HG03135 (cell line): ENCODE results near the gene ACSM6.
"Not testable (repeated sequence)": the region's sequence is repeated elsewhere in the genome, so short reads cannot be mapped to it uniquely, and the experiment has no call there.

Experiments
- ATAC-seq: cut with Tn5 transposase; IDR thresholded peaks from one replicate; pipeline ENCODE4 v1.9.1; 2021; ENCODE audit warnings: mild to moderate bottlenecking, moderate library complexity; ENCODE audit not compliant: unreplicated experiment

The ACSM6 gene

GRCh38 chr10:95214369-95214768 lies 20.3 kb downstream of the ACSM6 start:
- no peak for ATAC-seq

GRCh38 chr10:95214793-95215192 lies 20.8 kb downstream of the ACSM6 start:
- ATAC-seq = peak; percentile 67

DNA sequence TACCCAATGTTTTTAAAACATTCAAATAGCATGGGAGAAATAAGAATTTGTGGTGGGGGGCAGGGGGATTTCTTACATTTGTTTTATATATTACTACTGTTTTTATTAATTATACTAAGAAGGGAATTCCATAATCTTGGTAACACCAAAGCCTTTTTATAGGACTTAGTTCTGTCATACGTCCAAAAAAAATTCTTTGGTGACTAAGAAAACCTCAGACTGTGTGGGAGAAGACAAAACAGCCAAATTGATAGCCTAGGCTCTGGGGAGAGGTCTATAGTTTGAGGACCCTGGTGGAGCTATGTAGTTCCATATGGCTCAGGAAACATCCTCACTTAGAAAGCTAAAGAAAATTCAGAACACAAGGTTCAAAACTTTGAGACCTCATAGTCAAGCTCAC lies 23.4 kb downstream of the ACSM6 start:
- no peak for ATAC-seq

DNA sequence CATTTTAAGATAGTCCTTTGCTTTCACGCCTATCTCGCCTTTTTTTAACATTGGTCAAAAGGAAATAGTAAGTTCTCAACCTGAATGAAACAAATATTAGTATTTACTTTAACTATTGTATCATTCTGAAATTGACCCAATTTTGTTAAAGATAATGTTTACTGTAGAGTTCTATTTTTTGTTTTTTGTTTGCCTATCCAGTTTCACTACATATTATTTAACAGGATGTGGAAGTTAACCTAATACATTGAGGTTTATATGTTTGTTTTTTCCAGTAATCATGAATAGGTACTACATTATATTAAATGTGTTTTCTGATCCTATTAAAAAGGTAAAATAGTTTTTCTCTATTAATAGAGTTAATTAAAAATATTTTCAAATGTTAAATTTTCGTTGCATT lies 26.5 kb downstream of the ACSM6 start:
- ATAC-seq = no peak

GRCh38 chr10:95221124-95221523 lies 27.1 kb downstream of the ACSM6 start:
- ATAC-seq = no peak

- ATAC-seq = no peak
Observed at GRCh38 chr10:95225136-95225535, 31.1 kb downstream of the ACSM6 start.

- ATAC-seq = not testable (repeated sequence)
Observed at GRCh38 chr10:95228934-95229723, 35.1 kb downstream of the ACSM6 start.

- no peak for ATAC-seq
Observed at GRCh38 chr10:95229724-95230627, 35.9 kb downstream of the ACSM6 start.

GRCh38 chr10:95230677-95231586 lies 36.9 kb downstream of the ACSM6 start:
- not testable (repeated sequence) for ATAC-seq

- no peak for ATAC-seq
Observed at GRCh38 chr10:95233377-95234034, 39.5 kb downstream of the ACSM6 start.

- no peak for ATAC-seq
Observed at GRCh38 chr10:95234951-95235350, 40.9 kb downstream of the ACSM6 start.

DNA sequence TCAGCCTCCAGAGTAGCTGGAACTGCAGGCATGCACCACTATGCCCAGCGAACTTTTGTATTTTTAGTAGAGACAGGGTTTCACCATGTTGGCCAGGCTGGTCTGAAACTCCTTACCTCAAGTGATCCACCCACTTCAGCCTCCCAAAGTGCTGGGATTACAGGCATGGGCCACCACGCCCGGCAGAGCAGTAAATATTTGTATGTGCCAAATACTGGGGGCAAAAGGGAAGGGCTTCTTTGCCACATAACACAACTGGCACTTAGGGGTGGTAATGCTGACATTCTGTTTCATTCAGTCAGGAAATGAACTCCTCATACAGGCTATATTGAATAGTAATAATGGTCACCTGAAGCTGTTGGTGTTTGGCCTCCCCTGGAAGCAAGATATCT lies 41.6 kb downstream of the ACSM6 start:
- ATAC-seq = no peak

DNA sequence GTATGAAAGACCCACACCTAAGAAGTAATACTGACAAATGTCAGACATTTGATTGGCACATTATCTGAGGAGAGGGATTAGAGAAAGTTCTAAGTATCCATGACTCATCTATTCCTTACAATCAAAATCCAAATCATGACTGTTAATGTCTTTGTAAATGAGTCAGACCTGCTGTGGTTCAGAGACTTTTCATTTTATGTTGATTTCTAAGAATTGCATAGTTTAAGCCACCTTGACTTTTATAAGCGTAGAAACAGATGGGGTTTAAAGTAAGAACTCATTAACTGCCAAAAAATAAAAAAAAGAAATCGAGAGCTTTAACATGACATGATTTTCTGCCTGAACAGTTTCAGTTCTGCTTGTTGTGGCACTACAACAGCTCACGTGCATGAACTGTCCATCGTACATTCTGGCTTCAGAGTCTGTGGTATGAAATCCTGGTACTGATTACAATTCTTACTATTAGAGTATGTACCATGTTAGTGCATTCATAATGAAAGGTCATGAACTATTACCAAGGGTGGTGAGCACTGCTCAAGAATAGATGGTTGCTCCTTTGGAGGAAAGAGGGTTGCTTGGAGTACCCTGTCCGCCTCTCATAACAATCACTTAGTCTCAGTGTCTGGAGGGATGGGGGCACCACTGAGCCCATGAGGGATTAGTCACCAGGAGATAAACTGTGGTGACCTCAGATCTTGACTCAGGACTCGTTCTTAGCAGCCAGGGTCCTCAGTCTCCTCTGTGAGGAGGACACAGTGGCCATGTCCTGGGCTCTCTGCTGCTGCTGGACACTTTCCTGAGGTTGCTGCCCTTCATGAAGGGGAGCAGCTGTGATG lies 42.2 kb downstream of the ACSM6 start:
- peak; percentile 98 for ATAC-seq

GRCh38 chr10:95237376-95238170 lies 43.5 kb downstream of the ACSM6 start:
- no peak for ATAC-seq

- not testable (repeated sequence) for ATAC-seq
Observed at GRCh38 chr10:95240096-95240495, 46.1 kb downstream of the ACSM6 start.

- ATAC-seq = no peak
Observed at GRCh38 chr10:95240811-95241210, 46.8 kb downstream of the ACSM6 start.

GRCh38 chr10:95241533-95241932 lies 47.5 kb downstream of the ACSM6 start:
- ATAC-seq = no peak

- no peak for ATAC-seq
Observed at GRCh38 chr10:95242581-95243317, 48.7 kb downstream of the ACSM6 start.
